ENCODE results near the gene LPP.

Gene LPP

DNA sequence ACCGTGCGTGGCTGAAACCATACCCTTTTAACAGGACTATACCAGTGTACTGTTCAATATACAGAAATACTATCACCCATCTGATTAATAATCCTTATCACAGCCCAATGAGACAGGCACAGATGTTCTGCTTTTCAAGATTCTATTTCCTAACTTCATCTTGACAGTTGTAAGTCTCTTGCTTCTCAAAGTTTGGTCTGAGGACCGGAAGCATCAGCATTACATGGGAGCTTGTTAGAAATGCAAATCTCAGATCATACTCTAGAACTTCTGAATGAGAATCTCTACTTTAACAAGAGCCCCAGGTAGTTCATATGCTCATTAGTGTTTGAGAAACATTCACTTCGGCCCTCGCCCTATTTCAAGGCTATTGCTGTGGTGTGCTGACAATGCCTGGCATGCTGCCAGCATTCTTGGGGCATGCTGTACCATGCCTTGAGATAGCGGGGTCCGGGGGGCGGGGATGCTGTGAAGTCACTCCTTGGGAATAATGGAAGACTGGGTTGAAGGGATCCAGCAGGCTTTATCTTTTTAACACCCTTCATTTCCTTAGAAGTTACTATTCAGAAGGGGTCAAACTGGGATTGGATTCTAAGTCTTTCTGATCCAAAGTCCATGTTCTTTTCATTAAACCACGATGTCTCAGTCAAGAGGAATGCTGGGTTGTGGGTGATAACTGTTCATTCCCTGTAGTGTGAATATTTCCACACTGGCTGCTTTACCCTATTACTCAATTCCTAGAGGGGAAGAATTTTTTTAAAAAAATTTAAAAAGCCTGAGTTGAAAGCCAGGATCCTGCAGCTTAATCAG is 194.7 kb downstream of the LPP start:
- no peak for DNase-seq (ENCODE audit: extremely low spot score)
- ChIA-PET CTCF (interaction anchor here (0.7 to 1.1 kb wide), 2 partner anchors 16 to 253 kb away, joined by 3 read pairs; no protein-coding TSS in a partner anchor), POLR2A (no interaction called here)
- TF ChIP-seq CTCF (IDR thresholded peaks at IDR 0.05; ENCODE audit: control extremely low read depth, extremely low read depth, low read depth, missing control alignments), result no peak

DNA sequence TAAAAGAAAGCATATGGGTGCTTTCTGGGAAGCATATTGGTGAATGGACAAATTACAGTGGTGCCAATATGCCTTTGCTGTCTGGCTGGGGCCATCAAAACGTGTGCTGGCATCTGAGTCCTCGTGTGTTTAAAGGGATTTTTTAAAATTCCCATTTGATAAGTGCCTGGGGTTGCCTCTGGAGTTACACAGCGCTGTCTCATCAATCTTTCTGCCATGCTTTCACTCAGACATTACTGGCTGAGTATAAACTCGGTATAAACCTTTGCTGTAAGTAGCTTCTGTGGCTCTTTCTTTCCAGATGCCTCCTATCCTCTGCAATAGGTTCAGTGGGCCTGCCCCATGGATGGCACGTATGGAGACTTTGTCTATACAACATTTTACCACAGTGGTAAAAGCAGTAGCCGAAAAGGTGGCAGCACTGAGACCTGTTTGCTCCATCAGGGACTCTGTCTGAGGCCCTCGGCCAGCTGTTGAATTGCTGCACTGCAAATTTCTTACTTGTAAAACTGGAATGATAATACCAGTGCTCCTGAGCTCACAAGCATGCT is 195.5 kb downstream of the LPP start:
- no peak for DNase-seq (ENCODE audit: extremely low spot score)
- no peak for TF ChIP-seq CTCF (IDR thresholded peaks at IDR 0.05; ENCODE audit: control extremely low read depth, extremely low read depth, low read depth, missing control alignments)
- ChIA-PET CTCF (interaction anchor here (1.1 kb wide), 1 partner anchor 254 kb away, joined by 3 read pairs; no protein-coding TSS in a partner anchor), POLR2A (no interaction called here)

- POLR2A ChIA-PET, result no interaction called here
- TF ChIP-seq CTCF (IDR thresholded peaks at IDR 0.05; ENCODE audit: control extremely low read depth, extremely low read depth, low read depth, missing control alignments), result no peak
- CTCF ChIA-PET, result interaction anchor here (0.9 to 1.1 kb wide), 2 partner anchors 18 to 255 kb away, joined by 3 read pairs; no protein-coding TSS in a partner anchor
Observed at GRCh38 chr3:188349933-188350332, 196.0 kb downstream of the LPP start.

DNA sequence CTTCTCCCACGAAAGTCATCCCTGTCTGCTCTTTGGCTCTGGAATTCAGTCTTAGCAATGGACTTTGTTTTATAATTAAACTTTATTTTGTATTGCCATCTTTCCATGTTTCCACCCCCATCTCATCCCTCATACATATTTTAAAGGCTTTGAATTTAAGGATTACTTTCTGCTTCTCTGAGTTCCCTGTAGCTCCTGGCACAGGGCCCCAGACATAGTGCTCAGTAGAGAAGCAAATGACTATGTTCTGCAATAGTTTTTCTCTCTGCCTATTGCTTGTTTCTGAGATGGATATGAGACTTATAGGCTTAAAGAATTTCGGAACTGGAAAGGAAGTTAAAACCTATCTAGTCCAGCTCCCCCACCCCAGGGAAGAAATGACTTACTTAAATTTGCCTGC is 197.0 kb downstream of the LPP start:
- DNase-seq (ENCODE audit: extremely low spot score), result no peak
- ChIA-PET POLR2A (no interaction called here), CTCF (interaction anchor here (1.2 kb wide), 1 partner anchor 128 kb away, joined by 3 read pairs; no protein-coding TSS in a partner anchor)
- no peak for TF ChIP-seq CTCF (IDR thresholded peaks at IDR 0.05; ENCODE audit: control extremely low read depth, extremely low read depth, low read depth, missing control alignments)

More at GRCh38 chr3:188349933-188350332, 196.0 kb downstream of the LPP start:
- DNase-seq (ENCODE audit: extremely low spot score), result no peak

DNA sequence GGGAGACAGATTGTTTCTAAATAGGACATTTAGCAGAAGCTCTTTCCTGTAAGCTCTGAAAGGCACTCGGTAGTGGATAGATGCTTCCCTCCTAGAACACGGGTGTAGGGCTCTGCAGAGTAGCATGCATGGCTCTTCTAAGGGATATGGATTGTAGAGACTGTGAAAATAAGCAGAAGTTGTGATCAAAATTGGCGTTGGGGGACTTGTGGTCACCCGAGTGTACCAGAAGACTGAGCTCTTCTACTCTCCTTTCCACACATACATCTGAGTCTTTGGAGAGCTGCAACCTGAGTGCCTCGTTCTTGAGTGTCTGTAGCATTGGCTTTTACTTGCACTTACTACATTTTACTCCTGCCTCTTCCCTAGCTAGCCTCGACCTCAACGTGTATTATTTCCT is 197.7 kb downstream of the LPP start:
- POLR2A ChIA-PET, result no interaction called here
- DNase-seq (ENCODE audit: extremely low spot score), result no peak
- CTCF ChIA-PET, result interaction anchor here (1.0 to 1.2 kb wide), 2 partner anchors 21 to 129 kb away, joined by 3 to 4 read pairs; no protein-coding TSS in a partner anchor
- no peak for TF ChIP-seq CTCF (IDR thresholded peaks at IDR 0.05; ENCODE audit: control extremely low read depth, extremely low read depth, low read depth, missing control alignments)

GRCh38 chr3:188352196-188352927 is 198.4 kb downstream of the LPP start:
- ChIA-PET CTCF (interaction anchor here (1.0 to 1.2 kb wide), 2 partner anchors 21 to 129 kb away, joined by 3 to 4 read pairs; no protein-coding TSS in a partner anchor), POLR2A (no interaction called here)
- no peak for TF ChIP-seq CTCF (IDR thresholded peaks at IDR 0.05; ENCODE audit: control extremely low read depth, extremely low read depth, low read depth, missing control alignments)
- no peak for DNase-seq (ENCODE audit: extremely low spot score)
